H1 (cell line): Measurements from ENCODE around the gene SNED1. TPM values are rescaled to one million over a fixed set of nuclear protein-coding genes. Genes with fewer than 3 reads are reported as not detected.

Experiments used
- CTCF ChIA-PET: fragments of 300-600 bp; sonication (Branson Sonifier 250); formaldehyde crosslinking; loops from one replicate; lab custom pipeline; 2021; ENCODE audit not compliant: partially characterized antibody; lab: Charles Lee
- POLR2A ChIA-PET: fragments of 300-600 bp; sonication (Branson Sonifier 250); formaldehyde crosslinking; loops from one replicate; lab custom pipeline; 2021; ENCODE audit warnings: inconsistent platforms; ENCODE audit not compliant: partially characterized antibody; lab: Charles Lee
- DNase-seq, 2 experiments: peaks; one replicate each; pipeline versions ENCODE4 v3.0.0 to v3.0.0-alpha.2; 2010 to 2022; ENCODE audit warnings: low spot score in 2 of 2, low read depth in 1 of 2, mixed read lengths in 1 of 2
- FAIRE-seq: peaks from 2 replicates; lab custom pipeline; 2011; peaks lifted over from hg19 to GRCh38; lab: Jason Lieb, UNC
- H2AFZ ChIP-seq: 2 replicates; pipeline ENCODE4 v1.8.1; 2012; ENCODE audit warnings: low read length, inconsistent platforms
- H2AK5ac ChIP-seq: 2 replicates; pipeline ENCODE4 v1.6.1; 2013; ENCODE audit warnings: low read depth, low read length
- H2BK120ac ChIP-seq: replicated peaks from 2 replicates; pipeline ENCODE3; 2013; ENCODE audit warnings: low read depth, low read length, inconsistent platforms
- H2BK12ac ChIP-seq: 2 replicates; pipeline ENCODE4 v1.6.1; 2013; ENCODE audit warnings: low read depth, low read length
- H2BK15ac ChIP-seq: 2 replicates; pipeline ENCODE4 v1.6.1; 2013; ENCODE audit warnings: low read length
- H2BK20ac ChIP-seq: 2 replicates; pipeline ENCODE4 v1.6.1; 2013; ENCODE audit warnings: low read length
- H2BK5ac ChIP-seq: 2 replicates; pipeline ENCODE4 v1.6.1; 2013; ENCODE audit warnings: low read depth, low read length
- H3K14ac ChIP-seq: 2 replicates; pipeline ENCODE4 v1.6.1; 2013; ENCODE audit warnings: inconsistent platforms; ENCODE audit not compliant: insufficient read length
- H3K18ac ChIP-seq: 2 replicates; pipeline ENCODE4 v1.6.1; 2013; ENCODE audit warnings: low read length; ENCODE audit errors: extremely low read depth
- H3K23ac ChIP-seq: 2 replicates; pipeline ENCODE4 v1.6.1; 2013; ENCODE audit warnings: inconsistent platforms; ENCODE audit not compliant: insufficient read length
- H3K23me2 ChIP-seq: 2 replicates; pipeline ENCODE4 v1.6.1; 2013; ENCODE audit warnings: low read depth, low read length
- H3K27ac ChIP-seq: 2 replicates; pipeline ENCODE4 v1.6.1; 2011; ENCODE audit warnings: low read depth, low read length, inconsistent platforms
- H3K27me3 ChIP-seq, 4 experiments: replicated peaks in 1 of 4; 1 replicate in 1 of 4; 2 replicates in 3 of 4; pipeline versions ENCODE4 v1.6.1 to v1.8.1; 2011 to 2013; ENCODE audit warnings: low read length in 3 of 4, mild to moderate bottlenecking in 3 of 4, inconsistent platforms in 2 of 4, mixed read lengths in 2 of 4, moderate library complexity in 1 of 4; ENCODE audit not compliant: control insufficient read depth in 3 of 4, insufficient read depth in 3 of 4; ENCODE audit errors: extremely low read depth in 1 of 4
- H3K36me3 ChIP-seq, 4 experiments: 2 replicates each; pipeline versions ENCODE4 v1.6.1 to v1.8.1; 2011 to 2013; ENCODE audit warnings: mild to moderate bottlenecking in 4 of 4, low read length in 3 of 4, moderate library complexity in 2 of 4, control low read depth in 1 of 4, inconsistent platforms in 1 of 4; ENCODE audit not compliant: insufficient read depth in 4 of 4, control insufficient read depth in 2 of 4
- H3K4ac ChIP-seq: replicated peaks from 2 replicates; pipeline ENCODE3; 2013; ENCODE audit warnings: low read length, low read depth, mixed read lengths, inconsistent platforms; ENCODE audit not compliant: insufficient read length
- H3K4me1 ChIP-seq, 4 experiments: replicated peaks in 1 of 4; 1 replicate in 1 of 4; 2 replicates in 3 of 4; pipeline versions ENCODE4 v1.6.1 to v1.8.1; 2011 to 2013; ENCODE audit warnings: low read length in 3 of 4, inconsistent platforms in 2 of 4, mixed read lengths in 1 of 4; ENCODE audit not compliant: insufficient read depth in 4 of 4, control insufficient read depth in 3 of 4
- H3K4me2 ChIP-seq, 2 experiments: 2 replicates each; pipeline versions ENCODE4 v1.6.1 to v1.8.1; 2011 to 2013; ENCODE audit warnings: low read depth in 2 of 2, low read length in 2 of 2, control low read depth in 1 of 2, inconsistent platforms in 1 of 2, mild to moderate bottlenecking in 1 of 2; ENCODE audit not compliant: insufficient read depth in 1 of 2
- H3K4me3 ChIP-seq, 4 experiments: fragments of 200-600, 300-600 bp in 1 of 4; sonication (generic), shearing (Covaris generic), sonication (Bioruptor Twin) in 1 of 4; 2 replicates each; pipeline versions ENCODE4 v1.5.1 to v1.8.1; 2011 to 2016; ENCODE audit warnings: low read length in 4 of 4, low read depth in 3 of 4, control low read depth in 2 of 4, inconsistent platforms in 2 of 4, mild to moderate bottlenecking in 2 of 4, mixed read lengths in 1 of 4, moderate library complexity in 1 of 4; ENCODE audit not compliant: insufficient read depth in 2 of 4; ENCODE audit errors: extremely low read depth in 1 of 4
- H3K56ac ChIP-seq: replicated peaks from 2 replicates; pipeline ENCODE3; 2013; ENCODE audit warnings: low read depth, mild to moderate bottlenecking, mixed read lengths, low read length, inconsistent platforms; ENCODE audit not compliant: insufficient read length
- H3K79me1 ChIP-seq: 2 replicates; pipeline ENCODE4 v1.6.1; 2013; ENCODE audit warnings: low read depth, low read length, control low read depth
- H3K79me2 ChIP-seq, 2 experiments: 2 replicates each; pipeline versions ENCODE4 v1.6.1 to v1.8.1; 2012 to 2013; ENCODE audit warnings: low read length in 2 of 2, mild to moderate bottlenecking in 2 of 2, inconsistent platforms in 1 of 2; ENCODE audit not compliant: insufficient read depth in 2 of 2, control insufficient read depth in 1 of 2
- H3K9ac ChIP-seq, 4 experiments: replicated peaks in 1 of 4; 1 replicate in 1 of 4; 2 replicates in 3 of 4; pipeline versions ENCODE4 v1.6.1 to v1.8.1; 2011 to 2013; ENCODE audit warnings: low read depth in 3 of 4, low read length in 3 of 4, control low read depth in 2 of 4, mild to moderate bottlenecking in 2 of 4, moderate library complexity in 2 of 4, inconsistent platforms in 1 of 4; ENCODE audit errors: extremely low read depth in 1 of 4
- H3K9me3 ChIP-seq, 2 experiments: 2 replicates each; pipeline versions ENCODE4 v1.6.1 to v1.8.1; 2012 to 2013; ENCODE audit warnings: mild to moderate bottlenecking in 2 of 2, moderate library complexity in 2 of 2, control low read depth in 1 of 2, inconsistent platforms in 1 of 2, low read depth in 1 of 2, low read length in 1 of 2, mixed read lengths in 1 of 2; ENCODE audit not compliant: insufficient read depth in 2 of 2
- H4K20me1 ChIP-seq, 2 experiments: replicated peaks in 1 of 2; 2 replicates each; pipeline versions ENCODE3 to v1.8.1; 2011 to 2013; ENCODE audit warnings: inconsistent platforms in 2 of 2, low read length in 2 of 2, mild to moderate bottlenecking in 1 of 2; ENCODE audit not compliant: insufficient read depth in 2 of 2, control insufficient read depth in 1 of 2
- H4K5ac ChIP-seq: 2 replicates; pipeline ENCODE4 v1.6.1; 2013; ENCODE audit warnings: low read length, low read depth, mixed read lengths, inconsistent platforms; ENCODE audit not compliant: insufficient read length
- H4K8ac ChIP-seq: 2 replicates; pipeline ENCODE4 v1.8.0; 2013; ENCODE audit warnings: mild to moderate bottlenecking, moderate library complexity, low read length, inconsistent platforms; ENCODE audit not compliant: insufficient read depth; ENCODE audit errors: extremely low read depth
- H4K91ac ChIP-seq: replicated peaks from 2 replicates; pipeline ENCODE3; 2013; ENCODE audit warnings: low read length, mixed read lengths, inconsistent platforms; ENCODE audit not compliant: insufficient read length
- ATF2 ChIP-seq: IDR thresholded peaks from 2 replicates; pipeline ENCODE4 v1.6.1; 2012; ENCODE audit warnings: low read length, inconsistent platforms
- CBX5 ChIP-seq: fragments of 300-800, 300-1000 bp; sonication (generic); IDR thresholded peaks from 2 replicates; pipeline ENCODE4 v1.7.1; 2016; ENCODE audit warnings: antibody characterized with exemption, low read length, low read depth
- CBX8 ChIP-seq: fragments of 300-800, 300-1000 bp; sonication (generic); IDR thresholded peaks from 2 replicates; pipeline ENCODE4 v1.7.1; 2016; ENCODE audit warnings: low read depth, low read length, borderline replicate concordance
- EP300 ChIP-seq, 2 experiments: IDR thresholded peaks; 1 replicate in 1 of 2; 2 replicates in 1 of 2; pipeline ENCODE4 v1.6.1; 2011 to 2012; ENCODE audit warnings: low read depth in 2 of 2, low read length in 2 of 2, mild to moderate bottlenecking in 2 of 2, borderline replicate concordance in 1 of 2, inconsistent platforms in 1 of 2, moderate library complexity in 1 of 2
- FOSL1 ChIP-seq: IDR thresholded peaks from 2 replicates; pipeline ENCODE4 v1.6.1; 2011; ENCODE audit warnings: mild to moderate bottlenecking, low read depth, low read length, moderate library complexity; ENCODE audit not compliant: insufficient read depth
- KDM5A ChIP-seq: fragments of 200-600 bp; IDR thresholded peaks from 2 replicates; pipeline ENCODE4 v1.7.1; 2012; ENCODE audit warnings: mild to moderate bottlenecking, low read length, inconsistent platforms, mixed read lengths
- RNF2 ChIP-seq: fragments of 200-900, 300-1000 bp; sonication (generic); IDR thresholded peaks from 2 replicates; pipeline ENCODE4 v1.7.1; 2016; ENCODE audit warnings: borderline replicate concordance, low read depth, mild to moderate bottlenecking, antibody characterized with exemption, low read length; ENCODE audit not compliant: poor library complexity, severe bottlenecking; ENCODE audit errors: missing control alignments
- RXRA ChIP-seq: IDR thresholded peaks from 2 replicates; pipeline ENCODE4 v1.6.1; 2011; ENCODE audit warnings: low read depth, mild to moderate bottlenecking, low read length, moderate library complexity; ENCODE audit not compliant: insufficient read depth
- SAP30 ChIP-seq: fragments of 300-600 bp; sonication (generic); IDR thresholded peaks from 2 replicates; pipeline ENCODE4 v1.7.1; 2012; ENCODE audit warnings: low read length, moderate library complexity, mild to moderate bottlenecking, inconsistent platforms; ENCODE audit not compliant: insufficient read depth, insufficient replicate concordance
- WGBS, 2 experiments: shearing (Covaris generic) in 1 of 2; methylation state at CpG; one replicate each; pipeline versions ENCODE4 v1.1.6 to v1.1.7; 2013 to 2015; ENCODE audit warnings: low lambda C conversion rate in 2 of 2, mixed read lengths in 2 of 2, inconsistent platforms in 1 of 2, low coverage in 1 of 2, missing lambda C conversion rate in 1 of 2; ENCODE audit not compliant: insufficient replicate concordance in 2 of 2, insufficient coverage in 1 of 2, insufficient read length in 1 of 2; ENCODE audit errors: extremely low coverage in 1 of 2, missing lambda C conversion rate in 1 of 2; 5-methylcytosine and 5-hydroxymethylcytosine counted together
- polyA plus RNA-seq, 7 experiments: library from polyadenylated mRNA; depleted of rRNA in 3 of 7; stranded (reverse) in 5 of 7; unstranded in 2 of 7; fragments of >200 nt in 5 of 7; fragments of 200-250 nt in 2 of 7; gene quantifications; 1 replicate in 5 of 7; 2 replicates in 1 of 7; 4 replicates in 1 of 7; pipeline versions ENCODE4 v1.2.1 to v1.2.3, GENCODE V29; 2011 to 2013; ENCODE audit warnings: missing spikeins in 2 of 7, mixed read lengths in 2 of 7
- total RNA-seq: library from RNA; stranded (reverse); fragmentation: NEBNext Ultra II Directional; extraction: Animal tissue kit (Norgen Biotek cat#: 25700); gene quantifications from 2 replicates; pipeline ENCODE4 v1.2.1, GENCODE V29; 2021

SNED1 gene
- total and polyA plus RNA-seq, 2 of the 8 experiments (the other 6 are each of a cell fraction or from before 2014, with no cell fraction given) = 1.9 TPM

- POLR2A ChIA-PET = no interaction called here
- DNase-seq = peak in 1 of 2 experiments; percentile 43
- CTCF ChIA-PET = interaction anchor here (0.7 to 1.4 kb wide), 6 partner anchors 9 to 113 kb away, joined by 3 to 5 read pairs (median 4); no protein-coding TSS in a partner anchor
- Histone ChIP-seq H3K23ac (no peak overlapping the region), H3K36me3 (no peaks in the 10 kb centered on the region), H4K91ac (no peak overlapping the region), H3K79me2 (no peaks in the 10 kb centered on the region), H2AFZ (no peak overlapping the region), H2BK20ac (no peak overlapping the region), H3K4me2 (no peak overlapping the region), H3K4ac (no peak overlapping the region), H3K27me3 (no peaks in the 10 kb centered on the region), H3K9ac (no peak overlapping the region), H3K56ac (no peak overlapping the region), H3K79me1 (no peaks in the 10 kb centered on the region), H3K4me1 (peaks cover 0 to 15% (median 6%) of the 10 kb centered on the region in 4 experiments; a peak in 5 of 7 replicates), H3K9me3 (no peaks in the 10 kb centered on the region), H2BK5ac (no peak overlapping the region), H2BK12ac (no peak overlapping the region), H2AK5ac (no peak overlapping the region), H4K20me1 (peaks cover 0 to 8% of the 10 kb centered on the region in 2 experiments), H4K5ac (no peak overlapping the region), H3K4me3 (no peak overlapping the region), H3K14ac (no peak overlapping the region), H4K8ac (no peak overlapping the region; the same call in 1 of the 2 replicates), H3K23me2 (peaks cover 8% of the 10 kb centered on the region; the same call in 1 of the 2 replicates), H3K27ac (no peak overlapping the region), H2BK15ac (no peak overlapping the region), H3K18ac (no peak overlapping the region), H2BK120ac (no peak overlapping the region)
- TF ChIP-seq ATF2 (no peak), SAP30 (no peak), EP300 (IDR thresholded peaks at IDR 0.05; ENCODE audit: borderline replicate concordance in 1 of 2, low read depth in 2 of 2, low read length in 2 of 2) (no peak), FOSL1 (no peak), KDM5A (no peak), RXRA (no peak), CBX8 (no peak), RNF2 (no peak), CBX5 (no peak)
- 87% methylated on average over 20 of the region's 20 CpGs; no CpG with 5 or more reads in 1 of the 2 experiments for WGBS, 2 experiments
- no peak for FAIRE-seq
These were observed 34.3 kb upstream of the SNED1 start for GRCh38 chr2:240963868-240964703.
